Colonic mucosa (tissue), 4 donors: ENCODE data around the gene C22orf15. TPM values are rescaled to one million over a fixed set of nuclear protein-coding genes. Genes with fewer than 3 reads are reported as not detected.

Experiments used
- DNase-seq: peaks from one replicate; pipeline ENCODE4 v3.0.0-alpha.2; 2020
- H3K27ac ChIP-seq: fragments of 200-600 bp; one replicate; pipeline ENCODE4 v1.8.0; 2021
- H3K27me3 ChIP-seq: fragments of 200-600 bp; one replicate; pipeline ENCODE4 v1.8.0; 2021
- H3K36me3 ChIP-seq: fragments of 200-600 bp; one replicate; pipeline ENCODE4 v1.8.0; 2021
- H3K4me1 ChIP-seq: fragments of 200-600 bp; one replicate; pipeline ENCODE4 v1.8.0; 2021; ENCODE audit warnings: mild to moderate bottlenecking
- H3K4me3 ChIP-seq: fragments of 200-600 bp; one replicate; pipeline ENCODE4 v1.8.0; 2021
- H3K9ac ChIP-seq, 2 donors: one replicate each; pipeline ENCODE4 v1.7.0; 2013; ENCODE audit warnings: control low read depth in 2 of 2, low read depth in 2 of 2, low read length in 2 of 2
- H3K9me3 ChIP-seq: fragments of 200-600 bp; one replicate; pipeline ENCODE4 v1.8.0; 2021
- intact Hi-C: fragments of 100-400 bp; cut with DNase I; formaldehyde crosslinking; loops from one replicate; pipeline ENCODE4 v1.14.1; 2022
- total RNA-seq, 2 donors: library from RNA; stranded (reverse); fragmentation: NEBNext Ultra II Directional in 1 of 2; extraction: Animal tissue kit (Norgen Biotek cat#: 25700) in 1 of 2; gene quantifications; one replicate each; pipeline ENCODE4 v1.2.1, GENCODE V29; 2021
- TF ChIP-seq, protein P1 (sequence below): fragments of 200-600 bp; IDR thresholded peaks from one replicate; pipeline ENCODE4 v1.8.0; 2022; ENCODE audit warnings: antibody characterized with exemption, mild to moderate bottlenecking
- donor health status: healthy.
- donor health status: DM: no; HTN: no; CAD: no.
- donor health status: DM: no; HTN: no; CAD: no.

The C22orf15 gene, protein sequence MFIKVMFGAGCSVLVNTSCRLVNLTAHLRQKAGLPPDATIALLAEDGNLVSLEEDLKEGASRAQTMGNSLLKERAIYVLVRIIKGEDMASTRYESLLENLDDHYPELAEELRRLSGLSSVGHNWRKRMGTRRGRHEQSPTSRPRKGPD
- not detected for total RNA-seq

- Histone ChIP-seq H3K27ac (no peak within 1 kb of the TSS), H3K9me3 (no peaks in the 10 kb centered on the region), H3K4me3 (no peak within 1 kb of the TSS), H3K4me1 (no peaks in the 10 kb centered on the region), H3K36me3 (no peaks in the 10 kb centered on the region), H3K27me3 (no peaks in the 10 kb centered on the region), H3K9ac (no peak within 1 kb of the TSS)
- no peak for DNase-seq
- intact Hi-C loops: no loop called here
- TF ChIP-seq, protein P1, sequence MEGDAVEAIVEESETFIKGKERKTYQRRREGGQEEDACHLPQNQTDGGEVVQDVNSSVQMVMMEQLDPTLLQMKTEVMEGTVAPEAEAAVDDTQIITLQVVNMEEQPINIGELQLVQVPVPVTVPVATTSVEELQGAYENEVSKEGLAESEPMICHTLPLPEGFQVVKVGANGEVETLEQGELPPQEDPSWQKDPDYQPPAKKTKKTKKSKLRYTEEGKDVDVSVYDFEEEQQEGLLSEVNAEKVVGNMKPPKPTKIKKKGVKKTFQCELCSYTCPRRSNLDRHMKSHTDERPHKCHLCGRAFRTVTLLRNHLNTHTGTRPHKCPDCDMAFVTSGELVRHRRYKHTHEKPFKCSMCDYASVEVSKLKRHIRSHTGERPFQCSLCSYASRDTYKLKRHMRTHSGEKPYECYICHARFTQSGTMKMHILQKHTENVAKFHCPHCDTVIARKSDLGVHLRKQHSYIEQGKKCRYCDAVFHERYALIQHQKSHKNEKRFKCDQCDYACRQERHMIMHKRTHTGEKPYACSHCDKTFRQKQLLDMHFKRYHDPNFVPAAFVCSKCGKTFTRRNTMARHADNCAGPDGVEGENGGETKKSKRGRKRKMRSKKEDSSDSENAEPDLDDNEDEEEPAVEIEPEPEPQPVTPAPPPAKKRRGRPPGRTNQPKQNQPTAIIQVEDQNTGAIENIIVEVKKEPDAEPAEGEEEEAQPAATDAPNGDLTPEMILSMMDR: no peak
Observed at GRCh38 chr22:23762842-23763578, at the start of gene C22orf15. Gene C22orf15 (plus strand): TSS chr22:23762990. CDS start chr22:23763307, 317 bp downstream.

GRCh38 chr22:23713696-23714595 is 48.8 kb upstream of the C22orf15 start:
- H3K4me3 ChIP-seq: no peak overlapping the region
- H3K36me3 ChIP-seq: no peaks in the 10 kb centered on the region
- no peak overlapping the region for H3K27ac ChIP-seq
- no peak for DNase-seq
- intact Hi-C loops: no loop called here
- TF ChIP-seq, protein P1: no peak
- no peak overlapping the region for H3K9ac ChIP-seq
- peaks cover 8% of the 10 kb centered on the region for H3K4me1 ChIP-seq
- H3K9me3 ChIP-seq: no peaks in the 10 kb centered on the region
- no peaks in the 10 kb centered on the region for H3K27me3 ChIP-seq

GRCh38 chr22:23714596-23715578 is 47.9 kb upstream of the C22orf15 start:
- TF ChIP-seq, protein P1: no peak
- no peak overlapping the region for H3K9ac ChIP-seq
- H3K9me3 ChIP-seq: no peaks in the 10 kb centered on the region
- H3K4me3 ChIP-seq: no peak overlapping the region
- H3K27ac ChIP-seq: no peak overlapping the region
- intact Hi-C loops: no loop called here
- H3K27me3 ChIP-seq: no peaks in the 10 kb centered on the region
- H3K4me1 ChIP-seq: peaks cover 8% of the 10 kb centered on the region
- H3K36me3 ChIP-seq: no peaks in the 10 kb centered on the region
- no peak for DNase-seq

DNA sequence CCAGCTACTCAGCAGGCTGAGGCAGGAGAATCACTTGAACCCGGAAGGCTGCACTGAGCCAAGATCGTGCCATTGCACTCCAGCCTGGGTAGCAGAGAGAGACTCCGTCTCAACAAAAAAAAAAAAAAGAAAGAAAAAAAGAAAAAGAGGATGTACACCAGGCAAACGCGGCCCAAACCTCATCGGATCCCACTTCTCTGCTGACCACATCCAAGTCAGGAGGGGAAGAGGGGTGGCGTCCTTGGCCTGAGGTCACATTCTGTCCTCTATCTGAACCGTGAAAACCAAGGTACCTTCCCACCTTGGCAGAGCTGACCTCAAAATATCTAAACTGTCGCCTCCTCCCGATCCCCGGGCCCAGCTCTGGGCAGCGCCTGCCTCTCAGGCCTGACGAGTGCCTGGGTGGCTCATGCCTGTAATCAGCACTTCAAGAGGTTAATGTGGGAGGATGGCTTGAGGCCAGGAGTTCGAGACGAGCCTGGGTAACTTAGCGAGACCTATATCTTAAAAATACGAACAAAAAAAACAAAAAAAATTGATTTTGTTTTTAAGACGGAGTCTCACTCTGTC is 46.9 kb upstream of the C22orf15 start:
- no peak for DNase-seq
- TF ChIP-seq, protein P1: no peak
- Histone ChIP-seq H3K36me3 (no peaks in the 10 kb centered on the region), H3K27me3 (no peaks in the 10 kb centered on the region), H3K27ac (no peak overlapping the region), H3K4me3 (peak overlapping the region; percentile 93), H3K4me1 (peaks cover 8% of the 10 kb centered on the region), H3K9ac (no peak overlapping the region), H3K9me3 (no peaks in the 10 kb centered on the region)
- intact Hi-C loops: no loop called here
